ENCODE measurements around the gene TRIOBP.

DNA sequence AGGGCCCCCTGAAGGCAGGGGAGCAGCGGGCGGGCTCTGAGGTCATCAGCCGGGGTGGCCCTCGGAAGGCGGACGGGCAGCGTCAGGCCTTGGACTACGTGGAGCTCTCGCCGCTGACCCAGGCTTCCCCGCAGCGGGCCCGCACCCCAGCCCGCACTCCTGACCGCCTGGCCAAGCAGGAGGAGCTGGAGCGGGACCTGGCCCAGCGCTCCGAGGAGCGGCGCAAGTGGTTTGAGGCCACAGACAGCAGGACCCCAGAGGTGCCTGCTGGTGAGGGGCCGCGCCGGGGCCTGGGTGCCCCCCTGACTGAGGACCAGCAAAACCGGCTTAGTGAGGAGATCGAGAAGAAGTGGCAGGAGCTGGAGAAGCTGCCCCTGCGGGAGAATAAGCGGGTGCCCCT lies 60.8 kb downstream of the TRIOBP start:
- TF ChIP-seq ZSCAN30 (tag by site-specific recombination; IDR thresholded peaks at IDR 0.05) (no peak), ZNF292 (tag by site-specific recombination; IDR thresholded peaks at IDR 0.05; ENCODE audit: borderline replicate concordance, low read depth) (no peak), ZNF391 (tag by site-specific recombination; IDR thresholded peaks at IDR 0.05; ENCODE audit: borderline replicate concordance, low read depth) (no peak), ZNF239 (tag by site-specific recombination; IDR thresholded peaks at IDR 0.05) (no peak), ZNF350 (tag by site-specific recombination; IDR thresholded peaks at IDR 0.05) (no peak)
- TF ChIP-seq, protein P1, sequence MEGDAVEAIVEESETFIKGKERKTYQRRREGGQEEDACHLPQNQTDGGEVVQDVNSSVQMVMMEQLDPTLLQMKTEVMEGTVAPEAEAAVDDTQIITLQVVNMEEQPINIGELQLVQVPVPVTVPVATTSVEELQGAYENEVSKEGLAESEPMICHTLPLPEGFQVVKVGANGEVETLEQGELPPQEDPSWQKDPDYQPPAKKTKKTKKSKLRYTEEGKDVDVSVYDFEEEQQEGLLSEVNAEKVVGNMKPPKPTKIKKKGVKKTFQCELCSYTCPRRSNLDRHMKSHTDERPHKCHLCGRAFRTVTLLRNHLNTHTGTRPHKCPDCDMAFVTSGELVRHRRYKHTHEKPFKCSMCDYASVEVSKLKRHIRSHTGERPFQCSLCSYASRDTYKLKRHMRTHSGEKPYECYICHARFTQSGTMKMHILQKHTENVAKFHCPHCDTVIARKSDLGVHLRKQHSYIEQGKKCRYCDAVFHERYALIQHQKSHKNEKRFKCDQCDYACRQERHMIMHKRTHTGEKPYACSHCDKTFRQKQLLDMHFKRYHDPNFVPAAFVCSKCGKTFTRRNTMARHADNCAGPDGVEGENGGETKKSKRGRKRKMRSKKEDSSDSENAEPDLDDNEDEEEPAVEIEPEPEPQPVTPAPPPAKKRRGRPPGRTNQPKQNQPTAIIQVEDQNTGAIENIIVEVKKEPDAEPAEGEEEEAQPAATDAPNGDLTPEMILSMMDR (tag by site-specific recombination; IDR thresholded peaks at IDR 0.05), result no peak
- TF ChIP-seq, protein P2, sequence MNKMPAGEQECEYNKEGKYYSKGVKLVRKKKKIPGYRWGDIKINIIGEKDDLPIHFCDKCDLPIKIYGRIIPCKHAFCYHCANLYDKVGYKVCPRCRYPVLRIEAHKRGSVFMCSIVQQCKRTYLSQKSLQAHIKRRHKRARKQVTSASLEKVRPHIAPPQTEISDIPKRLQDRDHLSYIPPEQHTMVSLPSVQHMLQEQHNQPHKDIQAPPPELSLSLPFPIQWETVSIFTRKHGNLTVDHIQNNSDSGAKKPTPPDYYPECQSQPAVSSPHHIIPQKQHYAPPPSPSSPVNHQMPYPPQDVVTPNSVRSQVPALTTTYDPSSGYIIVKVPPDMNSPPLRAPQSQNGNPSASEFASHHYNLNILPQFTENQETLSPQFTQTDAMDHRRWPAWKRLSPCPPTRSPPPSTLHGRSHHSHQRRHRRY (tag by site-specific recombination; IDR thresholded peaks at IDR 0.05), result no peak
- TF ChIP-seq, protein P3, sequence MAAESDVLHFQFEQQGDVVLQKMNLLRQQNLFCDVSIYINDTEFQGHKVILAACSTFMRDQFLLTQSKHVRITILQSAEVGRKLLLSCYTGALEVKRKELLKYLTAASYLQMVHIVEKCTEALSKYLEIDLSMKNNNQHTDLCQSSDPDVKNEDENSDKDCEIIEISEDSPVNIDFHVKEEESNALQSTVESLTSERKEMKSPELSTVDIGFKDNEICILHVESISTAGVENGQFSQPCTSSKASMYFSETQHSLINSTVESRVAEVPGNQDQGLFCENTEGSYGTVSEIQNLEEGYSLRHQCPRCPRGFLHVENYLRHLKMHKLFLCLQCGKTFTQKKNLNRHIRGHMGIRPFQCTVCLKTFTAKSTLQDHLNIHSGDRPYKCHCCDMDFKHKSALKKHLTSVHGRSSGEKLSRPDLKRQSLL (tag by site-specific recombination; IDR thresholded peaks at IDR 0.05), result no peak
- TF ChIP-seq, protein P4, sequence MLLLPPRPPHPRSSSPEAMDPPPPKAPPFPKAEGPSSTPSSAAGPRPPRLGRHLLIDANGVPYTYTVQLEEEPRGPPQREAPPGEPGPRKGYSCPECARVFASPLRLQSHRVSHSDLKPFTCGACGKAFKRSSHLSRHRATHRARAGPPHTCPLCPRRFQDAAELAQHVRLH (tag by site-specific recombination; IDR thresholded peaks at IDR 0.05), result no peak

All from HEK293 (cell line).